RWPE1 (cell line): ENCODE measurements around the gene ST3GAL5.

Experiments
- CTCF ChIA-PET: fragments of 350-600 bp; sonication (Branson Sonifier 250); formaldehyde crosslinking; extraction: SDS; loops from one replicate; lab custom pipeline; 2021; lab: Yijun Ruan, JAX
- POLR2A ChIA-PET: fragments of 400-600 bp; formaldehyde crosslinking; extraction: SDS; loops from one replicate; lab custom pipeline; 2020; ENCODE audit warnings: antibody characterized with exemption; ENCODE audit not compliant: low non-redundant PET; lab: Yijun Ruan, JAX
- DNase-seq: peaks from one replicate; pipeline ENCODE4 v3.0.0; 2012; ENCODE audit warnings: low spot score
- H3K27ac ChIP-seq: fragments of 450-650 bp; 2 replicates; pipeline ENCODE4 v1.5.1; 2017
- CTCF ChIP-seq: fragments of 450-650 bp; conservative IDR thresholded peaks from 2 replicates; pipeline ENCODE4 v1.5.1; 2017; ENCODE audit warnings: low read depth, mild to moderate bottlenecking

The ST3GAL5 gene

DNA sequence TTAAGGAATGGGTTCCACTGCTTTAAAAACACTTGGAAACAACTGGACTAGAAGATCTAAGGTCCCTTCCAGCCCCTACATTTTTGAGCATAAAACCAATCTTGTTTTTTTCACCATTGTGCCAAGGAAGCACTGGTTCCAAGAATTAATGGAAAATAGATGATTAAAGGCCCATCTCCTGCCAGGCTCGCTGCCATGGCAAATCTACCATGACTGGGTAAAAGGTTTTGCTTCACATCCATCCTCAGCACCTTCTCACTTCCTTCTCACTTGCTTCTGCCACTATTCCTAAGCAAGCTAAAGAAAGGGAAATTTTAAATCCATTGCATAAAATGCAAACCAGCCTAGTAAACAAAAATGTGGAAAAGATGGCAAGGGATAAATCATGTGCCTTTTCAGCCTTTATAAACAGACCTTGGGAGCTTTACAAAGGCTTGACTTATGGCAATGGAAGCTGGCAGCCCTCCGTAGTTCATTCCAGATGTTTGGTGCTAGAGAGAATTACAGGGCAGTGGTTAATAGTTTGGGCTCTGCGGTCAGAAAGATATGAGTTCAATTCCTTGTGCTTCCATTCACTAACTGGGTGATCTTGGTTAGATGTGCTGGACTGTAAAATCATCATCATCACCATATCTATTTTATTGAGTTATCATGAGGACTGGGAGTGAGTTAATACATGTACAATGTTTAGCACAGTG, 27.0 kb upstream of the ST3GAL5 start:
- no peak overlapping the region for H3K27ac ChIP-seq
- POLR2A ChIA-PET, result no interaction called here
- no peak for TF ChIP-seq CTCF
- DNase-seq, result no peak
- CTCF ChIA-PET, result interaction anchor here (0.7 to 1.8 kb wide), 2 partner anchors 27 to 169 kb away, joined by 4 to 6 read pairs; partner anchors contain the start of gene ST3GAL5

- no peak for DNase-seq
- H3K27ac ChIP-seq, result no peak overlapping the region
- ChIA-PET CTCF (interaction anchor here (0.6 to 1.8 kb wide), 3 partner anchors 26 to 529 kb away, joined by 3 to 6 read pairs (median 6); partner anchors contain the start of gene ST3GAL5), POLR2A (no interaction called here)
- no peak for TF ChIP-seq CTCF
Measured at GRCh38 chr2:85914922-85915321, 26.1 kb upstream of the ST3GAL5 start.

GRCh38 chr2:85913884-85914881, 25.4 kb upstream of the ST3GAL5 start:
- ChIA-PET CTCF (interaction anchor here (0.5 to 1.8 kb wide), 3 partner anchors 25 to 528 kb away, joined by 3 to 6 read pairs (median 6); partner anchors contain the start of gene ST3GAL5), POLR2A (no interaction called here)
- no peak for DNase-seq
- TF ChIP-seq CTCF, result no peak
- H3K27ac ChIP-seq, result no peak overlapping the region

DNA sequence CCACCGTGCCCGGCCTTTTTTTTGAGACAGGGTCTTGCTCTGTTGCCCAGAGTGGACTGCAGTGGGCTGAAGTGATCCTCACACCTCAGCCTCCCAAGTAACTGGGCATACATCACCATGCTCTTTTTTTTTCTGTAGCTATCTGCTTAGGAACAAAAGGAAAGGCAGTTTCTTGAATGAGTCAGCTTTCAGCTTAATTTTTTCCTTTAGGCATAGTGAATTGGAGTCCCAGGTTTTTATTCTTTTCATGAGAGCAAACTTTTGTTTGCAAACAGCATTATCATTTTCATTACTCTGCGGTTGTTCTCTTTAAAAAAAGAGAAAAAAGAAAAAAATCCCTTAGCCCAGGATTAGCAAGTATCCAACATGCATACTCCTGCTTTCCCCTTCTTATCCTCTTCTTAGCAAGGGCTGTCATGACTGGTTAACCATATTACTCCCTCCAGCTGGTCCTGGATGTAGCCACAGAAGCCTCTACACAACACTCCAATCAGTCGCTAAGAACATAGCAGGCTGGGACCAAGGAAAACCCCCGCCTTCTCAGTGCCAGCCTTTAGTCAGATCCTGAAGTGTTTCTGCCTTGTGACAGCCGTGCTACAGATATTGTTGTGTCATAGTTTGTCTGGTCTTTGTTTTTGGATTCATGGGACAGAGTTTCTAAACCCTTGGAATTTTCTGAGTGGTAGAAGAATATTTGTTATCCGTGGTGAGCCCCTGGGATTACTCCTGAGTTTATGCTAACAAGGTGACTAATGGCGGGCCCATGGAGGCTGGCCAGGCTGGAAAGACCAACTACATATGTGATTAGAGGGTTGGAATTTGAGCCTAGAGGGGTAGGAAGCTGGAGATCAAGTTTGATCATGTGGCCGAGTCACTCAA, 23.3 kb upstream of the ST3GAL5 start:
- CTCF ChIA-PET, result interaction anchor here (0.7 to 1.2 kb wide), 3 partner anchors 23 to 84 kb away, joined by 3 to 4 read pairs (median 4); partner anchors contain the start of gene ST3GAL5
- DNase-seq, result peak; percentile 91
- POLR2A ChIA-PET, result no interaction called here
- no peak for TF ChIP-seq CTCF
- H3K27ac ChIP-seq, result peak overlapping the region; percentile 82

- peak overlapping the region; percentile 82 for H3K27ac ChIP-seq
- DNase-seq, result no peak
- CTCF ChIA-PET, result interaction anchor here (0.6 to 0.9 kb wide), 2 partner anchors 22 to 346 kb away, joined by 3 to 4 read pairs; no protein-coding TSS in a partner anchor
- POLR2A ChIA-PET, result no interaction called here
- no peak for TF ChIP-seq CTCF
Measured at GRCh38 chr2:85911097-85911496, 22.3 kb upstream of the ST3GAL5 start.
